ENCODE results near the gene CELSR3.

- TF ChIP-seq, protein P1, sequence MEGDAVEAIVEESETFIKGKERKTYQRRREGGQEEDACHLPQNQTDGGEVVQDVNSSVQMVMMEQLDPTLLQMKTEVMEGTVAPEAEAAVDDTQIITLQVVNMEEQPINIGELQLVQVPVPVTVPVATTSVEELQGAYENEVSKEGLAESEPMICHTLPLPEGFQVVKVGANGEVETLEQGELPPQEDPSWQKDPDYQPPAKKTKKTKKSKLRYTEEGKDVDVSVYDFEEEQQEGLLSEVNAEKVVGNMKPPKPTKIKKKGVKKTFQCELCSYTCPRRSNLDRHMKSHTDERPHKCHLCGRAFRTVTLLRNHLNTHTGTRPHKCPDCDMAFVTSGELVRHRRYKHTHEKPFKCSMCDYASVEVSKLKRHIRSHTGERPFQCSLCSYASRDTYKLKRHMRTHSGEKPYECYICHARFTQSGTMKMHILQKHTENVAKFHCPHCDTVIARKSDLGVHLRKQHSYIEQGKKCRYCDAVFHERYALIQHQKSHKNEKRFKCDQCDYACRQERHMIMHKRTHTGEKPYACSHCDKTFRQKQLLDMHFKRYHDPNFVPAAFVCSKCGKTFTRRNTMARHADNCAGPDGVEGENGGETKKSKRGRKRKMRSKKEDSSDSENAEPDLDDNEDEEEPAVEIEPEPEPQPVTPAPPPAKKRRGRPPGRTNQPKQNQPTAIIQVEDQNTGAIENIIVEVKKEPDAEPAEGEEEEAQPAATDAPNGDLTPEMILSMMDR (IDR thresholded peaks at IDR 0.05; ENCODE audit: low read depth, low read length, missing input control) = no peak
- TF ChIP-seq, protein P2, sequence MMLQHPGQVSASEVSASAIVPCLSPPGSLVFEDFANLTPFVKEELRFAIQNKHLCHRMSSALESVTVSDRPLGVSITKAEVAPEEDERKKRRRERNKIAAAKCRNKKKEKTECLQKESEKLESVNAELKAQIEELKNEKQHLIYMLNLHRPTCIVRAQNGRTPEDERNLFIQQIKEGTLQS (IDR thresholded peaks at IDR 0.05) = no peak
Measured at GRCh38 chr3:48694610-48695392, 32.1 kb upstream of the CELSR3 start.
